Neural cell (in vitro differentiated cells): Measurements from ENCODE around the gene C10orf88. TPM values are rescaled to one million over a fixed set of nuclear protein-coding genes. Genes with fewer than 3 reads are reported as not detected.

ENCODE experiments used
- H2AFZ ChIP-seq: fragments of 200-600, 300-800 bp; sonication (generic), shearing (Covaris generic); 2 replicates; pipeline ENCODE4 v1.6.0; 2014; ENCODE audit warnings: low read depth, mild to moderate bottlenecking, antibody characterized with exemption, low read length, moderate library complexity
- H3F3A ChIP-seq: fragments of 200-600 bp; shearing (Covaris generic); 2 replicates; pipeline ENCODE4 v1.6.1; 2016; ENCODE audit warnings: mild to moderate bottlenecking, moderate library complexity, mixed read lengths, antibody characterized with exemption, low read length; ENCODE audit not compliant: insufficient read depth, poor library complexity, severe bottlenecking
- H3K27ac ChIP-seq: fragments of 200-600, 300-800 bp; sonication (generic), shearing (Covaris generic); 2 replicates; pipeline ENCODE4 v1.5.1; 2014; ENCODE audit warnings: mild to moderate bottlenecking, low read length, moderate library complexity
- H3K27me3 ChIP-seq: fragments of 300-800, 200-600 bp; sonication (generic), shearing (Covaris generic); 2 replicates; pipeline ENCODE4 v1.6.0; 2014; ENCODE audit warnings: mild to moderate bottlenecking, low read depth, low read length, moderate library complexity; ENCODE audit not compliant: insufficient read depth
- H3K36me3 ChIP-seq: fragments of 300-800, 200-600 bp; sonication (generic), shearing (Covaris generic); 2 replicates; pipeline ENCODE4 v1.5.1; 2014; ENCODE audit warnings: mild to moderate bottlenecking, antibody characterized with exemption, low read length, moderate library complexity; ENCODE audit not compliant: insufficient read depth
- H3K4me2 ChIP-seq: fragments of 300-800, 200-600 bp; sonication (generic), shearing (Covaris generic); 2 replicates; pipeline ENCODE4 v1.6.0; 2014; ENCODE audit warnings: mild to moderate bottlenecking, low read length
- H3K4me3 ChIP-seq: fragments of 300-800, 200-600 bp; sonication (generic), shearing (Covaris generic); 2 replicates; pipeline ENCODE4 v1.5.1; 2014; ENCODE audit warnings: mild to moderate bottlenecking, low read length, moderate library complexity
- H3K79me2 ChIP-seq: fragments of 200-600 bp; shearing (Covaris generic); replicated peaks from 2 replicates; pipeline ENCODE4 v1.6.0; 2014; ENCODE audit warnings: mild to moderate bottlenecking, low read length, moderate library complexity; ENCODE audit not compliant: insufficient read depth
- H3K9ac ChIP-seq: fragments of 300-800, 200-600 bp; sonication (generic), shearing (Covaris generic); 2 replicates; pipeline ENCODE4 v1.6.1; 2016; ENCODE audit warnings: mild to moderate bottlenecking, low read length, mixed read lengths
- H3K9me2 ChIP-seq: fragments of 200-600 bp; shearing (Covaris generic); 2 replicates; pipeline ENCODE4 v1.6.1; 2016; ENCODE audit warnings: mild to moderate bottlenecking, low read length, mixed read lengths; ENCODE audit not compliant: insufficient read depth
- H3K9me3 ChIP-seq: fragments of 200-600, 300-800 bp; sonication (generic), shearing (Covaris generic); 2 replicates; pipeline ENCODE4 v1.6.1; 2016; ENCODE audit warnings: mild to moderate bottlenecking, mixed run types, low read length, moderate library complexity, mixed read lengths
- H4K20me1 ChIP-seq: fragments of 200-600 bp; shearing (Covaris generic); 2 replicates; pipeline ENCODE4 v1.6.1; 2016; ENCODE audit warnings: mild to moderate bottlenecking, mixed run types; ENCODE audit not compliant: insufficient read depth
- CTCF ChIP-seq: fragments of 450-650 bp; IDR thresholded peaks from 2 replicates; pipeline ENCODE4 v1.5.1; 2014; ENCODE audit warnings: antibody characterized with exemption, mild to moderate bottlenecking, moderate library complexity; ENCODE audit not compliant: poor library complexity, severe bottlenecking
- EP300 ChIP-seq: fragments of 450-650 bp; conservative IDR thresholded peaks from 2 replicates; pipeline ENCODE4 v1.6.1; 2014; ENCODE audit warnings: antibody characterized with exemption, mild to moderate bottlenecking, moderate library complexity; ENCODE audit not compliant: poor library complexity, severe bottlenecking
- EZH2 ChIP-seq: fragments of 200-600, 300-800 bp; shearing (Covaris generic), sonication (generic); IDR thresholded peaks from 2 replicates; pipeline ENCODE4 v1.6.1; 2014; ENCODE audit warnings: antibody characterized with exemption, low read length, borderline replicate concordance, mild to moderate bottlenecking; ENCODE audit not compliant: insufficient read depth, poor library complexity, severe bottlenecking
- MXI1 ChIP-seq: fragments of 450-650 bp; conservative IDR thresholded peaks from 2 replicates; pipeline ENCODE4 v1.6.1; 2014; ENCODE audit warnings: antibody characterized with exemption, mild to moderate bottlenecking; ENCODE audit not compliant: poor library complexity, severe bottlenecking
- POLR2AphosphoS5 ChIP-seq: IDR thresholded peaks from 2 replicates; pipeline ENCODE4 v1.6.1; 2012
- RAD21 ChIP-seq: fragments of 450-650 bp; conservative IDR thresholded peaks from 2 replicates; pipeline ENCODE4 v1.6.1; 2014; ENCODE audit warnings: antibody characterized with exemption, mild to moderate bottlenecking, moderate library complexity
- REST ChIP-seq: IDR thresholded peaks from 2 replicates; pipeline ENCODE4 v1.6.1; 2012; ENCODE audit warnings: borderline replicate concordance
- SMC3 ChIP-seq: fragments of 450-650 bp; conservative IDR thresholded peaks from 2 replicates; pipeline ENCODE4 v1.6.1; 2014; ENCODE audit warnings: antibody characterized with exemption, mild to moderate bottlenecking, moderate library complexity; ENCODE audit not compliant: poor library complexity
- TAF1 ChIP-seq: IDR thresholded peaks from 2 replicates; pipeline ENCODE4 v1.6.1; 2012; ENCODE audit warnings: low read depth
- polyA plus RNA-seq: library from polyadenylated mRNA; depleted of rRNA; stranded (reverse); fragments of >200 nt; gene quantifications from 2 replicates; pipeline ENCODE4 v1.2.3, GENCODE V29; 2014

Gene C10orf88
- polyA plus RNA-seq, 1 donor from 2014 or later: 25.8 TPM

- Histone ChIP-seq H3K79me2 (no peaks in the 10 kb centered on the region), H3K27ac (no peak overlapping the region), H3K9ac (no peak overlapping the region), H4K20me1 (no peaks in the 10 kb centered on the region), H2AFZ (no peak overlapping the region), H3K9me2 (no peaks in the 10 kb centered on the region), H3K4me2 (no peak overlapping the region), H3K36me3 (no peaks in the 10 kb centered on the region), H3K4me3 (no peak overlapping the region), H3K27me3 (no peaks in the 10 kb centered on the region), H3F3A (no peaks in the 10 kb centered on the region), H3K9me3 (no peaks in the 10 kb centered on the region)
- TF ChIP-seq EZH2 (no peak), POLR2AphosphoS5 (no peak), MXI1 (no peak), EP300 (no peak), SMC3 (no peak), RAD21 (no peak), REST (no peak), TAF1 (no peak), CTCF (no peak)
Measured at GRCh38 chr10:122894261-122894944, 59.6 kb downstream of the C10orf88 start.

- Histone ChIP-seq H3K36me3 (no peaks in the 10 kb centered on the region), H3K9me2 (no peaks in the 10 kb centered on the region), H3K4me2 (no peak overlapping the region), H3K4me3 (no peak overlapping the region), H3K27ac (no peak overlapping the region), H3K9ac (no peak overlapping the region), H3F3A (no peaks in the 10 kb centered on the region), H3K27me3 (no peaks in the 10 kb centered on the region), H2AFZ (no peak overlapping the region), H3K79me2 (no peaks in the 10 kb centered on the region), H3K9me3 (no peaks in the 10 kb centered on the region), H4K20me1 (no peaks in the 10 kb centered on the region)
- no peak for TF ChIP-seq POLR2AphosphoS5
- TF ChIP-seq TAF1: no peak
- no peak for TF ChIP-seq CTCF
- TF ChIP-seq SMC3: no peak
- TF ChIP-seq RAD21: no peak
- TF ChIP-seq EP300: no peak
- no peak for TF ChIP-seq EZH2
- no peak for TF ChIP-seq MXI1
- no peak for TF ChIP-seq REST
Measured at GRCh38 chr10:122884166-122884565, 69.9 kb downstream of the C10orf88 start.
